ENCODE data around the gene ST3GAL2. TPM values are rescaled to one million over a fixed set of nuclear protein-coding genes. Genes with fewer than 3 reads are reported as not detected.
"Not testable (repeated sequence)": the region's sequence is repeated elsewhere in the genome, so short reads cannot be mapped to it uniquely, and the experiment has no call there.

Gene ST3GAL2
- total and polyA plus RNA-seq, 2 of the 4 experiments (the other 2 are of a cell fraction) = 17.4 to 17.7 TPM

GRCh38 chr16:70406104-70406503 is 32.8 kb downstream of the ST3GAL2 start:
- H2AFZ ChIP-seq (replicated peaks; ENCODE audit: low read length, poor library complexity); H3K9me3 ChIP-seq (ENCODE audit: control insufficient read depth, insufficient read depth, low read length); H4K8ac ChIP-seq (ENCODE audit: low read depth in 2 of 2, low read length in 2 of 2); POLR2A ChIA-PET (ENCODE audit: unreplicated experiment); H3K18ac ChIP-seq (ENCODE audit: low read depth, low read length); H3K4me3 ChIP-seq (ENCODE audit: insufficient read depth, low read depth, low read length); H3K4ac ChIP-seq (ENCODE audit: low read depth, low read length); H3K36me3 ChIP-seq (ENCODE audit: control insufficient read depth, insufficient read depth, low read length); H3K9ac ChIP-seq (ENCODE audit: low read depth, low read length); H2AK5ac ChIP-seq (ENCODE audit: low read depth, low read length); H3K14ac ChIP-seq (replicated peaks; ENCODE audit: low read depth, low read length); H3K56ac ChIP-seq (ENCODE audit: extremely low read depth, insufficient read depth, low read length); ATAC-seq (ENCODE audit: low read depth); H3K27ac ChIP-seq (ENCODE audit: insufficient read depth, low read length); H3K4me1 ChIP-seq (ENCODE audit: control insufficient read depth, insufficient read depth, low read length); H4K5ac ChIP-seq (ENCODE audit: low read depth, low read length); H2AK9ac ChIP-seq (replicated peaks; ENCODE audit: low read depth, low read length, poor library complexity); H2BK15ac ChIP-seq (ENCODE audit: low read depth, low read length); H2BK20ac ChIP-seq (ENCODE audit: low read depth, low read length); BruUV-seq (replicated peaks); H2BK5ac ChIP-seq (ENCODE audit: low read depth, low read length, poor library complexity, severe bottlenecking); H4K91ac ChIP-seq (ENCODE audit: insufficient read depth, low read depth, low read length); H2BK120ac ChIP-seq (ENCODE audit: low read depth, low read length); DNase-seq; intact Hi-C loops (cut with micrococcal nuclease); in situ Hi-C loops (cut with MboI; ENCODE audit: low sequenced_read_pairs); H3K27me3 ChIP-seq (ENCODE audit: control insufficient read depth, insufficient read depth, low read length); CTCF ChIA-PET; H3K4me2 ChIP-seq (ENCODE audit: low read depth, low read length); H3K23ac ChIP-seq (ENCODE audit: low read depth, low read length); dilution Hi-C loops (cut with HindIII; ENCODE audit: low sequenced_read_pairs, unreplicated experiment): not testable (repeated sequence)
- H3K9me1 ChIP-seq (ENCODE audit: insufficient read depth, low read length) = peaks cover 19% of the 10 kb centered on the region
- no CpG with 5 or more reads among the region's 5 CpGs for WGBS, 2 experiments (ENCODE audit: extremely low coverage in 2 of 2, insufficient read length in 1 of 2)
- peaks cover 12% of the 10 kb centered on the region for H4K20me1 ChIP-seq (ENCODE audit: insufficient read depth, low read length)
- H3K79me1 ChIP-seq (ENCODE audit: low read depth in 1 of 2, low read length in 2 of 2) = peaks cover 19 to 74% of the 10 kb centered on the region in 2 experiments

All from IMR-90 (cell line).